AML-193 (cell line): Measurements from ENCODE around the gene IL36B.

ENCODE experiments used
- DNase-seq, 2 experiments: peaks; one replicate each; lab custom pipeline; 2025; lab: John Stamatoyannopoulos, UW

IL36B gene

GRCh38 chr2:113075600-113075999 lies 22.9 kb upstream of the IL36B start:
- DNase-seq: no peak

GRCh38 chr2:113075030-113075429 lies 22.4 kb upstream of the IL36B start:
- DNase-seq: no peak

- no peak for DNase-seq
Observed at GRCh38 chr2:113073325-113073834, 20.7 kb upstream of the IL36B start.

GRCh38 chr2:113072584-113072983 lies 19.9 kb upstream of the IL36B start:
- no peak for DNase-seq

- no peak for DNase-seq
Observed at GRCh38 chr2:113070606-113070975, 17.9 kb upstream of the IL36B start.

- no peak for DNase-seq
Observed at GRCh38 chr2:113069676-113070605, 17.3 kb upstream of the IL36B start.

GRCh38 chr2:113068706-113069485 lies 16.2 kb upstream of the IL36B start:
- DNase-seq: no peak

GRCh38 chr2:113068249-113068648 lies 15.6 kb upstream of the IL36B start:
- no peak for DNase-seq

- no peak for DNase-seq
Observed at GRCh38 chr2:113067681-113068080, 15.0 kb upstream of the IL36B start, which contains the start of gene IL1F10. Gene IL1F10, plus strand, starts transcription at chr2:113067970. Its CDS starts 4,769 bp downstream, at chr2:113072739.

- no peak for DNase-seq
Observed at GRCh38 chr2:113064898-113065297, 12.2 kb upstream of the IL36B start.

- no peak for DNase-seq
Observed at GRCh38 chr2:113064281-113064680, 11.6 kb upstream of the IL36B start.

GRCh38 chr2:113061896-113062770 lies 9.5 kb upstream of the IL36B start:
- no peak for DNase-seq

- DNase-seq: no peak
Observed at GRCh38 chr2:113061241-113061640, 8.6 kb upstream of the IL36B start.

GRCh38 chr2:113060796-113061195 lies 8.1 kb upstream of the IL36B start:
- no peak for DNase-seq

GRCh38 chr2:113060396-113060795 lies 7.7 kb upstream of the IL36B start:
- no peak for DNase-seq

- no peak for DNase-seq
Observed at GRCh38 chr2:113058998-113059960, 6.6 kb upstream of the IL36B start, which contains the start of gene IL36RN. Gene IL36RN, plus strand, starts transcription at chr2:113059198. Its CDS starts 241 bp downstream, at chr2:113059439.

- no peak for DNase-seq
Observed at GRCh38 chr2:113058411-113058994, 5.8 kb upstream of the IL36B start.

GRCh38 chr2:113057117-113057516 lies 4.5 kb upstream of the IL36B start:
- no peak for DNase-seq

- DNase-seq: no peak
Observed at GRCh38 chr2:113056521-113056920, 3.9 kb upstream of the IL36B start.

GRCh38 chr2:113054066-113054465 lies 1.4 kb upstream of the IL36B start:
- no peak for DNase-seq
